Esophagus squamous epithelium (tissue), 5 donors: Measurements from ENCODE around the gene FNTB. TPM values are rescaled to one million over a fixed set of nuclear protein-coding genes. Genes with fewer than 3 reads are reported as not detected.

Experiments
- DNase-seq: peaks from one replicate; lab custom pipeline; 2025; lab: John Stamatoyannopoulos, UW
- H3K27ac ChIP-seq, 4 donors: fragments of 200-600 bp; sonication (generic); one replicate each; pipeline ENCODE4 v1.5.1; 2016 to 2019; ENCODE audit warnings: mild to moderate bottlenecking in 1 of 4
- H3K27me3 ChIP-seq, 4 donors: fragments of 200-600 bp; sonication (generic); 1 replicate in 3 of 4; 2 replicates in 1 of 4; pipeline versions ENCODE4 v1.5.1 to v1.6.0; 2017 to 2021; ENCODE audit warnings: antibody characterized with exemption in 1 of 4
- H3K36me3 ChIP-seq, 3 donors: fragments of 200-600 bp; sonication (generic); one replicate each; pipeline ENCODE4 v1.5.1; 2016 to 2019
- H3K4me1 ChIP-seq, 3 donors: fragments of 200-600 bp; sonication (generic); one replicate each; pipeline ENCODE4 v1.5.1; 2017 to 2019
- H3K4me3 ChIP-seq, 4 donors: fragments of 200-600 bp; sonication (generic); 1 replicate in 3 of 4; 2 replicates in 1 of 4; pipeline ENCODE4 v1.5.1; 2016 to 2019; ENCODE audit warnings: mild to moderate bottlenecking in 2 of 4, moderate library complexity in 1 of 4
- H3K9me3 ChIP-seq, 3 donors: fragments of 200-600 bp; sonication (generic); one replicate each; pipeline ENCODE4 v1.5.1; 2016 to 2019
- POLR2A ChIP-seq, 4 donors: fragments of 450-650 bp; IDR thresholded peaks; one replicate each; pipeline ENCODE4 v1.6.1; 2017; ENCODE audit warnings: antibody characterized with exemption in 4 of 4, mild to moderate bottlenecking in 4 of 4, moderate library complexity in 3 of 4
- WGBS, 2 donors: methylation state at CpG; one replicate each; pipeline ENCODE4 v1.1.5; 2018; 5-methylcytosine and 5-hydroxymethylcytosine counted together
- intact Hi-C: fragments of 100-400 bp; cut with DNase I; formaldehyde crosslinking; loops from one replicate; pipeline ENCODE4 v1.15.0; 2022
- total RNA-seq, 4 donors: library from RNA; depleted of rRNA; stranded (reverse); fragments of >200 nt; gene quantifications; one replicate each; pipeline ENCODE4 v1.1.0, GENCODE V29; 2016
- TF ChIP-seq, protein P1 (sequence below), 6 experiments: fragments of 450-650 bp in 4 of 6; fragments of 200-600 bp in 2 of 6; sonication (generic) in 2 of 6; IDR thresholded peaks; one replicate each; pipeline ENCODE4 v1.5.1; 2016 to 2019; ENCODE audit warnings: antibody characterized with exemption in 6 of 6, mild to moderate bottlenecking in 4 of 6, moderate library complexity in 4 of 6
- donor health status: DM: yes; HTN: yes; CAD: no.

FNTB gene
- total RNA-seq, 4 donors from 2014 or later, result 16.2 to 20.4 (median 18.2) TPM

DNA sequence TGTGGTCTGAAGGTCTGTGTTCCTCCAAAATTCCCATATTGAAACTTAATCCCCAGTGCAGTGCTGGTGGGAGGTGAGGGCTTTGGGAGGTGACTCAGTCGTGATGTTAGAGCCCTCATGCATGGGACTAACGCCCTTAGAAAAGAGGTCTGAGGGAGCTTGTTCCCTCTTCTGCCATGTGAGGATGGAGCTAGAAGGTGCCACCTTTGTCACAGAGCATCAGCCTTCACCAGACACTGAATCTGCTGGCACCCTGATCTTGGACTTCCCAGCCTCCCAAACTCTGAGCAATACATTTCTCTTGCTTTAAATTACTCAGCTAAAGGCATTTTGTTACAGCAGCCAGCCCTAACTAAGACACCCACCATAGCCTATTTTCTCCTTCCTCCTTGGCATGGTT, 28.5 kb upstream of the FNTB start:
- Histone ChIP-seq H3K4me3 (no peak overlapping the region), H3K36me3 (peaks cover 0 to 5% (median 0%) of the 10 kb centered on the region in 3 donors), H3K27ac (peak overlapping the region in 3 of 4 donors; percentile 34 to 45 (median 40)), H3K9me3 (no peaks in the 10 kb centered on the region), H3K27me3 (no peaks in the 10 kb centered on the region), H3K4me1 (peaks cover 18 to 59% (median 19%) of the 10 kb centered on the region in 3 donors)
- no peak for TF ChIP-seq POLR2A (IDR thresholded peaks at IDR 0.05)
- TF ChIP-seq, protein P1, sequence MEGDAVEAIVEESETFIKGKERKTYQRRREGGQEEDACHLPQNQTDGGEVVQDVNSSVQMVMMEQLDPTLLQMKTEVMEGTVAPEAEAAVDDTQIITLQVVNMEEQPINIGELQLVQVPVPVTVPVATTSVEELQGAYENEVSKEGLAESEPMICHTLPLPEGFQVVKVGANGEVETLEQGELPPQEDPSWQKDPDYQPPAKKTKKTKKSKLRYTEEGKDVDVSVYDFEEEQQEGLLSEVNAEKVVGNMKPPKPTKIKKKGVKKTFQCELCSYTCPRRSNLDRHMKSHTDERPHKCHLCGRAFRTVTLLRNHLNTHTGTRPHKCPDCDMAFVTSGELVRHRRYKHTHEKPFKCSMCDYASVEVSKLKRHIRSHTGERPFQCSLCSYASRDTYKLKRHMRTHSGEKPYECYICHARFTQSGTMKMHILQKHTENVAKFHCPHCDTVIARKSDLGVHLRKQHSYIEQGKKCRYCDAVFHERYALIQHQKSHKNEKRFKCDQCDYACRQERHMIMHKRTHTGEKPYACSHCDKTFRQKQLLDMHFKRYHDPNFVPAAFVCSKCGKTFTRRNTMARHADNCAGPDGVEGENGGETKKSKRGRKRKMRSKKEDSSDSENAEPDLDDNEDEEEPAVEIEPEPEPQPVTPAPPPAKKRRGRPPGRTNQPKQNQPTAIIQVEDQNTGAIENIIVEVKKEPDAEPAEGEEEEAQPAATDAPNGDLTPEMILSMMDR (IDR thresholded peaks at IDR 0.05), result no peak
- WGBS, 2 donors, result 77 to 100% methylated on average over 1 to 2 of the region's 2 CpGs
- no peak for DNase-seq
- intact Hi-C loops, result no loop called here

DNA sequence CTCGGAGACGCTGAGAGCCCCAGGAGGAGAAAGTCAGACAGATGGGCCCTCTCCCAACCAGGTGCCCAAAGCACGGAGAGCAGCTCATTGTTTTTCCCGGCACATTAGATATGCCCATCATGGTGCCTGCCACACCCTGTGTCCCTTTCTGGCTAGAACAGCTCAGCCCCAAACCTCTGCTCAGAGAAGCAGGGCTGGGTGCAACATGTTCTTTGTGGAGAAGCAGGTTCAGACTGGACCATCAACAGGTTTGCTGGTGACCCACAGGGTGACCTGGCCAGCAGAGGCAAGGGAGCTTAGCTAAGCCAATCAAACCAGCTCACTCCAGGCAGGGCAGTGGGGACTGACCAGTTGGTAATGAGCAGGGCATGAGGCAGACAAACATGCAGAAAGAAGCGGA, 28.0 kb upstream of the FNTB start:
- WGBS, 2 donors, result 53 to 73% methylated on average over 4 of the region's 5 CpGs

DNA sequence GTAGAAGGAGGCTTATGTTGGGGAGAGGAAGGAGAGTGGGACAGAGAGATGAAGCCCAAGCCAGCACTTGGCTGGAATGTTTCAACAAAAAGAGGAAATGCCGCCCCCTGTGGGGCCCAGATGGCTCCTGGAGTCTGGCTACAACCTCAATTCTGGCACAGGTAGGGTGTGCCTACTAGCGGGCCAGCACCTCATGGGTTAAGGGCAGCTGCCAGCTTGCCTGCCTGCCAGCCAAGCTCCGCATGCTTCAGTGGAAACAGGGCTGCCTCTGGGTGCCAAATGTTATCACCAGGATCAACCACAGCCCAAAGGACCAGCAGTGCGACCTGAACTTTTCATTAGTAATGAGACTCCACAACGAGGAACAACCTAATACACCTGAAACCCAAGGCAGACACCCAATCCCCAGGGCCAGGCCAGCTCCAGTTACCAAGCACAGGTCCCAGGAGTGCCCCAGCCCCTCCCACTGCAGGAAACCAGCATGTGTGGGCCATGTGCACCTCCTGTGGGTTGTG, 25.9 kb upstream of the FNTB start:
- H3K27ac ChIP-seq, result peak overlapping the region in 3 of 4 donors; percentile 8 to 29 (median 21)
- H3K36me3 ChIP-seq, result no peaks in the 10 kb centered on the region
- no peaks in the 10 kb centered on the region for H3K9me3 ChIP-seq
- H3K4me1 ChIP-seq, result peaks cover 18 to 64% (median 19%) of the 10 kb centered on the region in 3 donors
- H3K4me3 ChIP-seq, result no peak overlapping the region
- TF ChIP-seq, protein P1 (IDR thresholded peaks at IDR 0.05), result peak in 1 of 6 experiments; percentile 45
- no peak for TF ChIP-seq POLR2A (IDR thresholded peaks at IDR 0.05)
- DNase-seq, result no peak
- 25 to 33% methylated on average over 3 to 4 of the region's 5 CpGs for WGBS, 2 donors
- H3K27me3 ChIP-seq, result no peaks in the 10 kb centered on the region
- intact Hi-C loops, result no loop called here

More for the DNA sequence above, 28.0 kb upstream of the FNTB start:
- Histone ChIP-seq H3K27me3 (no peaks in the 10 kb centered on the region), H3K9me3 (no peaks in the 10 kb centered on the region), H3K4me1 (peaks cover 18 to 59% (median 19%) of the 10 kb centered on the region in 3 donors), H3K4me3 (no peak overlapping the region), H3K27ac (peak overlapping the region in 3 of 4 donors; percentile 34 to 45 (median 40)), H3K36me3 (peaks cover 0 to under 1% (median 0%) of the 10 kb centered on the region in 3 donors)
- no peak for TF ChIP-seq POLR2A (IDR thresholded peaks at IDR 0.05)
- TF ChIP-seq, protein P1 (IDR thresholded peaks at IDR 0.05), result no peak
- intact Hi-C loops, result no loop called here
- DNase-seq, result no peak

DNA sequence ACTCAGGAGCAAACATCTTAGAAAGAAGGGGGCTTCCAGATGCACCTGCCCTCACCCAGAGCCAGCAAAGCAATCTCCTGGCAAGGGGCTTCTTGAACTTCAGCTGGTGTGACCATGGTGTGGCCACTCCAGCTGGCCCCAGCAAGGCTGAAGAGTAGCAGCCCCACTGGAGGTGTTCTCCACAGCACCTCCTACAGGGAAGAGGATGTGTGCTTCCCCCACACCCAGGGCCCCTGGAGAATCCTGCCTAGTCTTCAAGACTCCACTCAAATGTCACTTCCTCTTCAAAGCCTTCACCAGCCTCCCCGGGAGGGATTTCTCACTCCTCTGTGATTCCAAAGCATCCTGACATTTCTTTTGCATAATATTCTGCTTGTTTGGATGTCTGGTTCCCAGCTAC, 23.1 kb upstream of the FNTB start:
- intact Hi-C loops, result no loop called here

DNA sequence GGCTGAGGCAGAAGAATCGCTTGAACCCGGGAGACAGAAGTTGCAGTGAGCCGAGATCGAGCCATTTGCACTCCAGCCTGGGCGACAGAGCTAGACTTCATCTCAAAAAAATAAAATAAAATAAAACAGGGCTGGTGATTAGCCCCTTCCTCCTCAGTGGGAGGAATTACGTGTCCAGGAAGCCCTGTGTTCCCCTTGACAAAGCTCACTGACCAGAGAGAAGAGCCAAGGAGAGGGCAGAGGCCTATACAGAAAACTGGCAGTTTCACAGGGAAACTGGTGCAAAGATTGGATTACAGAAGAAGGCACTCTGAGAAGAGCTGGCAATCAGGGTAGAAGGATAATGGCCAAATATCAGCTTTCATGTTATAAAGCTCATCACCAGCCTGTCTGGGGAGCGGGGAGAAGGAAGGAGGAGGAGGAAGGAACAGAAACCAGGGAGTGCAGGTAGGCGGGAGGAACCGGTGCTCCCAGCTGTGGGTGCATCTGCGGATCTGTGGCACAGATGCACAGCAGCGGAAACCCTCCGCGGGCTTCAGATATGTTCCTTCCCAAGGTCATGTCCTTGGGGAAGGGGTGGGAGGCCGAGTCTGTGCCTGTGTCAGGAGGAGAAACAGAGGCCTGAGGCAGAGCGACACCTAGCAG, 21.2 kb upstream of the FNTB start:
- Histone ChIP-seq H3K9me3 (no peaks in the 10 kb centered on the region), H3K36me3 (no peaks in the 10 kb centered on the region), H3K27ac (no peak overlapping the region), H3K4me3 (no peak overlapping the region), H3K27me3 (peaks cover 0 to 12% (median 0%) of the 10 kb centered on the region in 4 donors), H3K4me1 (peaks cover 8 to 38% (median 10%) of the 10 kb centered on the region in 3 donors)
- intact Hi-C loops, result no loop called here
- WGBS, 2 donors, result 78 to 88% methylated on average over 15 of the region's 15 CpGs
- TF ChIP-seq POLR2A (IDR thresholded peaks at IDR 0.05), result no peak
- TF ChIP-seq, protein P1 (IDR thresholded peaks at IDR 0.05), result no peak
- DNase-seq, result no peak

More for the DNA sequence above, 23.1 kb upstream of the FNTB start:
- Histone ChIP-seq H3K4me1 (peaks cover 14 to 50% (median 15%) of the 10 kb centered on the region in 3 donors), H3K36me3 (no peaks in the 10 kb centered on the region), H3K27me3 (no peaks in the 10 kb centered on the region), H3K27ac (no peak overlapping the region), H3K9me3 (no peaks in the 10 kb centered on the region), H3K4me3 (no peak overlapping the region)
- no peak for DNase-seq
- WGBS, 2 donors, result 50 to 67% methylated on average over 1 of the region's 1 CpG
- TF ChIP-seq POLR2A (IDR thresholded peaks at IDR 0.05), result no peak
